ENCODE results near the gene PPTC7. TPM values are rescaled to one million over a fixed set of nuclear protein-coding genes. Genes with fewer than 3 reads are reported as not detected.

PPTC7 gene
- total RNA-seq, 1 donor from 2014 or later = 6.0 TPM

Other genes with a start within 250 kb of the PPTC7 start
- 31.5 and 36.5 TPM in 2 replicates for gene ANAPC7, start 179.6 kb downstream of the PPTC7 start, total RNA-seq
- 217 and 241 TPM in 2 replicates for gene ARPC3, start 133.0 kb downstream of the PPTC7 start, total RNA-seq
- gene GPN3, start 115.1 kb downstream of the PPTC7 start, total RNA-seq = 16.8 and 19.1 TPM in 2 replicates
- gene FAM216A, start 114.5 kb downstream of the PPTC7 start, total RNA-seq = 7.6 and 9.9 TPM in 2 replicates
- gene VPS29, start 81.2 kb downstream of the PPTC7 start, total RNA-seq = 66.0 and 70.1 TPM in 2 replicates
- gene RAD9B, start 81.0 kb downstream of the PPTC7 start, total RNA-seq = 0.25 and 0.26 TPM in 2 replicates
- gene TCTN1, start 30.8 kb upstream of the PPTC7 start, total RNA-seq = 7.6 and 11.0 TPM in 2 replicates
- 2.6 and 3.9 TPM in 2 replicates for gene HVCN1, start 105.8 kb upstream of the PPTC7 start, total RNA-seq
- gene PPP1CC, start 159.6 kb upstream of the PPTC7 start, total RNA-seq = 86.0 and 112 TPM in 2 replicates

Data from dermis microvascular lymphatic vessel endothelial cell (primary cell).